Nephron (organoid): Measurements from ENCODE around the gene GBA2.
A peak's percentile ranks its signal among the peaks of the same experiment; 100 is the strongest.

Experiments used
- H3K27ac Mint-ChIP-seq, 3 experiments: 2 replicates each; pipeline ENCODE4 v1.8.0; 2020; ENCODE audit warnings: mixed read lengths in 3 of 3, mild to moderate bottlenecking in 2 of 3, moderate library complexity in 1 of 3
- H3K27me3 Mint-ChIP-seq: 2 replicates; pipeline ENCODE4 v1.8.0; 2021; ENCODE audit warnings: low read depth, mild to moderate bottlenecking, moderate library complexity, mixed read lengths
- H3K36me3 Mint-ChIP-seq: 2 replicates; pipeline ENCODE4 v1.8.0; 2020; ENCODE audit warnings: low read depth, mixed read lengths
- H3K4me1 Mint-ChIP-seq: 2 replicates; pipeline ENCODE4 v1.8.0; 2020; ENCODE audit warnings: mixed read lengths
- H3K4me3 Mint-ChIP-seq, 3 experiments: 2 replicates each; pipeline ENCODE4 v1.8.0; 2020; ENCODE audit warnings: mild to moderate bottlenecking in 3 of 3, mixed read lengths in 3 of 3, moderate library complexity in 2 of 3
- H3K9me3 Mint-ChIP-seq: 2 replicates; pipeline ENCODE4 v1.8.0; 2020; ENCODE audit warnings: mixed read lengths
- TF ChIP-seq, protein P1 (sequence below), 3 experiments: fragments of 200-600 bp; sonication (generic); IDR thresholded peaks; one replicate each; pipeline ENCODE4 v1.5.0; 2021; ENCODE audit warnings: antibody characterized with exemption in 3 of 3; ENCODE audit not compliant: unreplicated experiment in 3 of 3

Gene GBA2

GRCh38 chr9:35691334-35691650 lies 57.7 kb downstream of the GBA2 start:
- H3K27ac Mint-ChIP-seq = peak overlapping the region; percentile 65 to 88 (median 81)
- no peaks in the 10 kb centered on the region for H3K9me3 Mint-ChIP-seq
- peak overlapping the region; percentile 89 to 95 (median 91) for H3K4me3 Mint-ChIP-seq
- no peaks in the 10 kb centered on the region for H3K27me3 Mint-ChIP-seq
- TF ChIP-seq, protein P1, sequence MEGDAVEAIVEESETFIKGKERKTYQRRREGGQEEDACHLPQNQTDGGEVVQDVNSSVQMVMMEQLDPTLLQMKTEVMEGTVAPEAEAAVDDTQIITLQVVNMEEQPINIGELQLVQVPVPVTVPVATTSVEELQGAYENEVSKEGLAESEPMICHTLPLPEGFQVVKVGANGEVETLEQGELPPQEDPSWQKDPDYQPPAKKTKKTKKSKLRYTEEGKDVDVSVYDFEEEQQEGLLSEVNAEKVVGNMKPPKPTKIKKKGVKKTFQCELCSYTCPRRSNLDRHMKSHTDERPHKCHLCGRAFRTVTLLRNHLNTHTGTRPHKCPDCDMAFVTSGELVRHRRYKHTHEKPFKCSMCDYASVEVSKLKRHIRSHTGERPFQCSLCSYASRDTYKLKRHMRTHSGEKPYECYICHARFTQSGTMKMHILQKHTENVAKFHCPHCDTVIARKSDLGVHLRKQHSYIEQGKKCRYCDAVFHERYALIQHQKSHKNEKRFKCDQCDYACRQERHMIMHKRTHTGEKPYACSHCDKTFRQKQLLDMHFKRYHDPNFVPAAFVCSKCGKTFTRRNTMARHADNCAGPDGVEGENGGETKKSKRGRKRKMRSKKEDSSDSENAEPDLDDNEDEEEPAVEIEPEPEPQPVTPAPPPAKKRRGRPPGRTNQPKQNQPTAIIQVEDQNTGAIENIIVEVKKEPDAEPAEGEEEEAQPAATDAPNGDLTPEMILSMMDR (IDR thresholded peaks at IDR 0.05; ENCODE audit: unreplicated experiment in 3 of 3) = no peak
- peaks cover 10% of the 10 kb centered on the region for H3K36me3 Mint-ChIP-seq
- peaks cover 35% of the 10 kb centered on the region for H3K4me1 Mint-ChIP-seq

DNA sequence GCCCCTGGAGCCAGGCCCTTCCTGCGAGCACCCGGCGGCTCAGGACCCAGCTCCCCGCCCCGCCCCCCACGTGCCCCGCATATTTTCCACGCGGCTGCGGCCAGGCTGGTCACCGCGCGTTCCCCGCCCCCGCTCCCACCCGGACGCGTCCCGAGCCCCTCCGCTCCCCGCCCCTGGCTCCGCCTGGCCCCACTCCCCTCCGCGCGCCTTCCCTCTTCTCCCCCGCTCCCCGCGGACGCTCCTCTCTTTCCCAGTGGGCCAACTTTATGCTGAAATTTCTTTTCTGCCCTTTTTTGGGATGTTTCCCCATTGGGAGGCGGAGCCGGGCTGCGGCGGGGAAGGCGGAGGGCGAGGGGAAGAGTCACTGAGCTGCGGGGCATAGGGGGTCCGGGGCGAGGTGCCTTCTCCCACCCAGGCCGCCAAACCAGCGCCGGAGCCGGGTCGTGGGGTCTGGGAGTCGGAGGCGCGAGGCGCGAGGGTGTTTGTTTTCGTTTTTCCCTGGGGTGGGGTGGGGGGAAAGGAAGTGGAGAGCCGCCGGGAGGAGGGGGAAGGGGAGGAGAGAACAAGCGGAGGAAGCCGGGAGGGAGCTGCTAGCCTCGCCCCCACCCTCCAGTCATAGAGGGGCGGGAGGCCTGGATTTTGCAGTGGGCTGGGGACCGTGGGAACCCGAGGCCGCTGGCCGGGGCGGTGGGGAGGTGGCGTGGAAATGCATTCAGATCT lies 58.3 kb downstream of the GBA2 start:
- H3K27ac Mint-ChIP-seq = peak overlapping the region; percentile 65 to 88 (median 81)
- H3K4me3 Mint-ChIP-seq = peak overlapping the region; percentile 94 to 100 (median 95)
- H3K9me3 Mint-ChIP-seq = no peaks in the 10 kb centered on the region
- no peaks in the 10 kb centered on the region for H3K27me3 Mint-ChIP-seq
- peaks cover 36% of the 10 kb centered on the region for H3K4me1 Mint-ChIP-seq
- TF ChIP-seq, protein P1 (IDR thresholded peaks at IDR 0.05; ENCODE audit: unreplicated experiment in 3 of 3) = no peak
- peaks cover 13% of the 10 kb centered on the region for H3K36me3 Mint-ChIP-seq

DNA sequence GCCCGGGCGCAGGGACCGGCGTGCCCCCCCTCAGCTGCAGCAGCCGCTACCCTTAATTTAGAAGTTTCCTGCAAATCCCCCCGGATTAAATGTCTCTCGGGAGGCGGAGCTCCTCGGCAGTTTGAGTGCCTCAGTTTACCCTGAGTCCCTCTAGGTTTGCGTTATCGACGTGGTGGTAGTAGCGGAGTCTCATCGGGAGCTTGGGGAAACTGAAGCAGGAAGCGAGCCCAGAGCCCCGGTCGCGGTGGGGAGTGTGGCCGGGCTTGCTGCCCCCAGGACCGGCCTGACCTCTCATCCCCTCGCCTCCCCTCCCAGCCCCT lies 58.8 kb downstream of the GBA2 start:
- TF ChIP-seq, protein P1 (IDR thresholded peaks at IDR 0.05; ENCODE audit: unreplicated experiment in 3 of 3) = no peak
- H3K9me3 Mint-ChIP-seq = no peaks in the 10 kb centered on the region
- H3K4me3 Mint-ChIP-seq = peak overlapping the region; percentile 94 to 100 (median 95)
- H3K4me1 Mint-ChIP-seq = peaks cover 41% of the 10 kb centered on the region
- peaks cover 3% of the 10 kb centered on the region for H3K27me3 Mint-ChIP-seq
- H3K27ac Mint-ChIP-seq = peak overlapping the region; percentile 65 to 94 (median 81)
- peaks cover 13% of the 10 kb centered on the region for H3K36me3 Mint-ChIP-seq

DNA sequence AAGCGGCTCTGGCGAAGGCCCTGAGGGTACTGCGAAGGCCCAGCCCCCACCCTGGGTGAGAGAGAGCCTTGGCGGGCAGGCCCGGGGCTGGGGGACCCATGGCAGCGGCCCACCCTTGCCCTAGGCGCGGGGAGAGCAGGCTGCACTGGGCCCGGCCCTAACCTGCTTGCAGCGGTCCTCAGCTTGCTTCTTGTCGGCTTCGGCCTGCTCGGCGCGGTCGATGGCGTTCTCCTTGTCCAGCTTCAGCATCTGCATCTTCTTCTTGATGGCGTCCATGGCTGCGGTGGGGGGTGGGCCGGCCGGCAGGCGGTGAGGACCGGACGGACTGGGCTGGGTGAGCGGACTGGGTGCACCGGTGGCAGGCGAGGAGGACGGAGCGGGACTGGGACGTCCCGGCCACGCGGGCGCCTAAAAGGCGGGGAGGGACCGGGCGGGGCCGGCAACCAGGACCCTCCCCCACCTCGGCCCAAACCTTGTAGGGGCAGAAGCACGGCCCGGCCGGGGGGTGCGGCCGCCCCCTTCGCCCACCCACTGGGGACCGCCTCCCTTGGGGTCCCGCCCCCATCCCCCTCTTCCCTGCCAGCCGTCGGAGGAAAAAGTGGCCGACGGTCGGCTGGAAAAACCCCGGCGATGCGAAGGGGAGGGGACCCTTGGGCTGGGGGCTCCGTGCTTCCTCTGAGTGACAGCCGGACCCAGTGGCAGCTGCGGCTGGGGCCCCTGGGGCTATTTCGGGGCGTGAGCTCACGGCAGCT lies 59.3 kb downstream of the GBA2 start, which contains the start of gene TPM2:
Gene TPM2, minus strand, starts transcription at position 384 of the 752 bp plus-strand sequence. Its CDS starts 108 bp downstream, at position 276.
- H3K9me3 Mint-ChIP-seq = no peaks in the 10 kb centered on the region
- H3K27ac Mint-ChIP-seq = peak within 1 kb of the TSS; percentile 65 to 96 (median 94)
- H3K27me3 Mint-ChIP-seq = peaks cover 3% of the 10 kb centered on the region
- peak within 1 kb of the TSS; percentile 94 to 100 (median 95) for H3K4me3 Mint-ChIP-seq
- peaks cover 13% of the 10 kb centered on the region for H3K36me3 Mint-ChIP-seq
- TF ChIP-seq, protein P1 (IDR thresholded peaks at IDR 0.05; ENCODE audit: unreplicated experiment in 3 of 3) = no peak
- H3K4me1 Mint-ChIP-seq = peaks cover 42% of the 10 kb centered on the region

DNA sequence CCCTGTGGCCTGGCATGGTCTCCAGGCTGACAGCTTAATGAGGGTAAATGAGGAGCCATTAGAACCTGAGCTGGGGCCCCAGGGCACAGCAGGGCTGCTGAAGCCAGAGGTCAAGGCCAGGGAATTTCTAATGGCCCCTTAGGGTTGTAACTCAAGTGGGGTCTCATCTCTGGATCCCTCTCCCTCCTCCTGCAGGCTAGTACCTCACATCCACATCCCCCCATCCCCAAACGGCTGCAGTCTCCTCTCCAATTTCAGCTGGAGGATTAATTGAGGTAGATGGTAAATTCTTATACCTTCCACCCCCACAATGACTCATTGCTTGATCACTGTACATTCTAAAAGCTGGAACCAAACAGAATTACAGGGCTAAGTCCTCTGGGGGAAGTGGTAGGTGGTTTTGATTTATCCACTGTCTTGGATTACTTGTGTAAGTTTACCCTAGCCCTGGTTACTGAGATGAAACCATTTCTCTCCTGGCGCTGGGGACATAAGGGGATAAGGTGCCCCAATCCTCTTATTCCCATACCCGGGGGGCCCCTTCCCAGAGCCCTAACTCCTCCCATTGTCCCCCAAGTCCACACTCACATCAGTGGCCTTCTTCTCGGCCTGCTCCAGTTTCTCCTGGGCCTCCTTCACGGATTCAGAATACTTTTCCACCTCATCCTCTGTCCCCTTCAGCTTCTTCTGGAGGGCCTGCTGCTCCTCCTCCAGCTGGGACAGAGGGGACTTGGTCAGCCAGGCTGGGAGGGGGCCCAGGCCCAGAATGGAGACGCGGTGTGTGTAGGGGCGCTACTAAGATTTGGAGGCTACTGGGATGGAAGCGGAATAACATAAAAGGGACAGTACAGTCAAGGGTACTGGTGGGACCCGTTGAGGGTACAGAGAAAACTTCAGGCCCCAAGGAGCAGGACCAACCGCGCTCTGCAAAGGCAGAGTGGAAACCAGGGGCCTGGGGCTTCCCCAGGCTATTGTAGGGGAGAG lies 60.2 kb downstream of the GBA2 start:
- Mint-ChIP-seq H3K27ac (peak overlapping the region; percentile 65 to 96 (median 93)), H3K9me3 (no peaks in the 10 kb centered on the region), H3K36me3 (peaks cover 21% of the 10 kb centered on the region), H3K4me3 (peak overlapping the region; percentile 94 to 100 (median 95)), H3K4me1 (peaks cover 49% of the 10 kb centered on the region), H3K27me3 (peaks cover 3% of the 10 kb centered on the region)
- TF ChIP-seq, protein P1 (IDR thresholded peaks at IDR 0.05; ENCODE audit: unreplicated experiment in 3 of 3) = no peak
